ENCODE measurements around the gene FAM162A. TPM values are rescaled to one million over a fixed set of nuclear protein-coding genes. Genes with fewer than 3 reads are reported as not detected.

The FAM162A gene
- polyA plus RNA-seq = 100 to 1,000 TPM in 1 of 4 donors, 10 to 100 TPM in 3; 63.5 to 105 (median 83.9) TPM
- long read RNA-seq, donor 1 = 0 reads
- long read RNA-seq, donor 2, transcript FAM162A-203 (5 exons, 3,052 nt) = major isoform, 31 of 32 reads
- long read RNA-seq, donor 2, partial matches to known transcripts = 0 of 32 reads
- long read RNA-seq, donor 2, other reads (novel, unspliced or antisense) = 0 of 32 reads
- long read RNA-seq, donor 3, transcript FAM162A-203 (5 exons, 3,052 nt) = major isoform, 40 of 49 reads
- long read RNA-seq, donor 3, partial matches to known transcripts = 7 of 49 reads
- long read RNA-seq, donor 3, other reads (novel, unspliced or antisense) = 0 of 49 reads
- long read RNA-seq, donor 4, partial matches to known transcripts = 0 of 2 reads
- long read RNA-seq, donor 4, other reads (novel, unspliced or antisense) = 0 of 2 reads
- long read RNA-seq, donor 5, transcript FAM162A-203 (5 exons, 3,052 nt) = major isoform, 16 of 22 reads
- long read RNA-seq, donor 5, partial matches to known transcripts = 5 of 22 reads
- long read RNA-seq, donor 5, other reads (novel, unspliced or antisense) = 0 of 22 reads
- long read RNA-seq, donor 6, transcript FAM162A-203 (5 exons, 3,052 nt) = major isoform, 50 of 51 reads
- long read RNA-seq, donor 6, partial matches to known transcripts = 0 of 51 reads
- long read RNA-seq, donor 6, other reads (novel, unspliced or antisense) = 0 of 51 reads
- long read RNA-seq, donor 7 = 0 reads
- long read RNA-seq, donor 8, transcript FAM162A-203 (5 exons, 3,052 nt) = major isoform, 6 of 6 reads
- long read RNA-seq, donor 8, partial matches to known transcripts = 0 of 6 reads
- long read RNA-seq, donor 8, other reads (novel, unspliced or antisense) = 0 of 6 reads
- long read RNA-seq, donor 9, transcript FAM162A-203 (5 exons, 3,052 nt) = major isoform, 10 of 10 reads
- long read RNA-seq, donor 9, partial matches to known transcripts = 0 of 10 reads
- long read RNA-seq, donor 9, other reads (novel, unspliced or antisense) = 0 of 10 reads
- long read RNA-seq, donor 10, transcript FAM162A-203 (5 exons, 3,052 nt) = major isoform, 61 of 69 reads
- long read RNA-seq, donor 10, partial matches to known transcripts = 5 of 69 reads
- long read RNA-seq, donor 10, other reads (novel, unspliced or antisense) = 0 of 69 reads

- H3K4me3 ChIP-seq (ENCODE audit: low read depth in 1 of 3, low read length in 3 of 3) = peak within 1 kb of the TSS; percentile 72 to 83 (median 81)
- peaks cover 0 to 2% (median 0%) of the 10 kb centered on the region in 3 donors for H3K4me1 ChIP-seq (ENCODE audit: control insufficient read depth in 3 of 3, insufficient read depth in 2 of 3, low read depth in 1 of 3, low read length in 2 of 3)
- H3K27me3 ChIP-seq (ENCODE audit: control insufficient read depth in 3 of 3, insufficient read depth in 3 of 3, low read length in 3 of 3) = no peaks in the 10 kb centered on the region
- FAIRE-seq = no peak
- H3K27ac ChIP-seq (ENCODE audit: low read depth in 1 of 3, low read length in 2 of 3) = peak within 1 kb of the TSS; percentile 85 to 95 (median 94)
- WGBS, 3 donors = 0 to 1% (median 0%) methylated on average over 33 to 52 of the region's 52 CpGs
- peak; percentile 94 to 99 for DNase-seq
- peaks cover 0 to 4% (median 0%) of the 10 kb centered on the region in 3 donors for H3K36me3 ChIP-seq (ENCODE audit: control insufficient read depth in 3 of 3, insufficient read depth in 2 of 3, low read depth in 1 of 3, low read length in 3 of 3)
- no peaks in the 10 kb centered on the region for H3K9me3 ChIP-seq (ENCODE audit: control insufficient read depth in 2 of 2, insufficient read depth in 1 of 2, low read depth in 1 of 2, low read length in 1 of 2)
These were observed at the start of gene FAM162A for GRCh38 chr3:122383771-122384697. FAM162A (plus strand) TSS chr3:122384182; CDS start chr3:122384266, 84 bp downstream.

GRCh38 chr3:122342803-122343202, 41.2 kb upstream of the FAM162A start:
- Histone ChIP-seq H3K4me1 (ENCODE audit: control insufficient read depth in 3 of 3, insufficient read depth in 2 of 3, low read depth in 1 of 3, low read length in 2 of 3) (no peaks in the 10 kb centered on the region), H3K36me3 (ENCODE audit: control insufficient read depth in 3 of 3, insufficient read depth in 2 of 3, low read depth in 1 of 3, low read length in 3 of 3) (no peaks in the 10 kb centered on the region), H3K27me3 (ENCODE audit: control insufficient read depth in 3 of 3, insufficient read depth in 3 of 3, low read length in 3 of 3) (peaks cover 0 to 2% (median 0%) of the 10 kb centered on the region in 3 donors), H3K27ac (ENCODE audit: low read depth in 1 of 3, low read length in 2 of 3) (no peak overlapping the region), H3K4me3 (ENCODE audit: low read depth in 1 of 3, low read length in 3 of 3) (no peak overlapping the region), H3K9me3 (ENCODE audit: control insufficient read depth in 2 of 2, insufficient read depth in 1 of 2, low read depth in 1 of 2, low read length in 1 of 2) (peaks cover 0 to 1% of the 10 kb centered on the region in 2 donors)
- 78 to 84% (median 79%) methylated on average over 1 of the region's 1 CpG for whole genome bisulfite sequencing, 3 donors
- FAIRE-seq (no peak), DNase-seq (no peak)

GRCh38 chr3:122343654-122344053, 40.3 kb upstream of the FAM162A start:
- H3K27ac ChIP-seq (ENCODE audit: low read depth in 1 of 3, low read length in 2 of 3) = no peak overlapping the region
- FAIRE-seq = no peak
- H3K36me3 ChIP-seq (ENCODE audit: control insufficient read depth in 3 of 3, insufficient read depth in 2 of 3, low read depth in 1 of 3, low read length in 3 of 3) = no peaks in the 10 kb centered on the region
- peaks cover 0 to 4% of the 10 kb centered on the region in 2 donors for H3K9me3 ChIP-seq (ENCODE audit: control insufficient read depth in 2 of 2, insufficient read depth in 1 of 2, low read depth in 1 of 2, low read length in 1 of 2)
- no peak for DNase-seq
- no peak overlapping the region for H3K4me3 ChIP-seq (ENCODE audit: low read depth in 1 of 3, low read length in 3 of 3)
- H3K4me1 ChIP-seq (ENCODE audit: control insufficient read depth in 3 of 3, insufficient read depth in 2 of 3, low read depth in 1 of 3, low read length in 2 of 3) = no peaks in the 10 kb centered on the region
- 77 to 82% (median 80%) methylated on average over 2 of the region's 2 CpGs for WGBS, 3 donors
- peaks cover 0 to 2% (median 0%) of the 10 kb centered on the region in 3 donors for H3K27me3 ChIP-seq (ENCODE audit: control insufficient read depth in 3 of 3, insufficient read depth in 3 of 3, low read length in 3 of 3)

DNA sequence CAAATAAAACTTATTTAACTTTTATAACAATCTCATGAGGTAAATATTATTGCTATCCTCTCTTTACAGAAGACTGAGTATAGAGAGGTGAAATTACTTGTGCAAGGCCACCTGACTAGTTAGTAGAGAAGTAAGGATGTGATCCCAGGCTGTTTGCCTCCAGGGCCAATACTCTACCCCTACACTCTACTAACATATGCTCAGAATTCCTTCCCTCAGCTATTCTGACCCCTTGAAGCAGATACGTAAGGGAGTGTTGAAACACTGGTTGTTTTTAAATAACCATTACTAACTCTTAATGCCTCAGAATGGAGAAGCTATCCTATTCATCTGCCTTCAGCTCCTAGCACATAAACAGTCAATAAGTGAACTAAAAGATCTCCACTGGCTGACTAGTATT, 34.8 kb upstream of the FAM162A start:
- 85 to 97% (median 96%) methylated on average over 1 of the region's 1 CpG for WGBS, 3 donors
- FAIRE-seq = no peak
- H3K4me1 ChIP-seq (ENCODE audit: control insufficient read depth in 3 of 3, insufficient read depth in 2 of 3, low read depth in 1 of 3, low read length in 2 of 3) = no peaks in the 10 kb centered on the region

DNA sequence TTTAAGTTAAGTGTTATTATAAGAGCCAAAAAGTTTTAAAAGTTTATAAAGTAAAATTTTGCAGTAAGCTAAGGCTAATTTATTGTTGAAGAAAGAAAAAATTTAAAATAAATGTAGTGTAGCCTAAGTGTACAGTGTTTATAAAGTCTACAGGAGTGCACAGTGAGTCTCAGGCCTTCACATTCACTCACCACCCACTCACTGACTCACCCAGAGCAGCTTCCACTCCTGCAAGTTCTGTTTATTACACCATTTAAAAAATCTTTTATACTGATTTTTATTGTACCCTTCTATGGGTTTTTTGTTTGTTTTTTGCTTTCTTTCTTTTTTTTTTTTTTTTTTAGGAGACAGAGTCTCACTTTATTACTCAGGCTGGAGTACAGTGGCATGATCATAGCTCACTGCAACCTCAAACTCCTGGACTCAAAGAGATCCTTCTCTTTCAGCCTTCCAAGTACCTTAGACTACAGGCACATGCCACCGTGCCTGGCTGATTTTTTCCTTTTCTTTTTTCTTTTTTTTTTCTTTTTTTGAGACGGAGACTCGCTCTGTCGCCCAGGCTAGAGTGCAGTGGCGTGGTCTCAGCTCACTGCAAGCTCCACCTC, 33.1 kb upstream of the FAM162A start:
- Histone ChIP-seq H3K27me3 (ENCODE audit: control insufficient read depth in 3 of 3, insufficient read depth in 3 of 3, low read length in 3 of 3) (peaks cover 0 to 2% (median 0%) of the 10 kb centered on the region in 3 donors), H3K4me1 (ENCODE audit: control insufficient read depth in 3 of 3, insufficient read depth in 2 of 3, low read depth in 1 of 3, low read length in 2 of 3) (no peaks in the 10 kb centered on the region), H3K36me3 (ENCODE audit: control insufficient read depth in 3 of 3, insufficient read depth in 2 of 3, low read depth in 1 of 3, low read length in 3 of 3) (no peaks in the 10 kb centered on the region), H3K4me3 (ENCODE audit: low read depth in 1 of 3, low read length in 3 of 3) (no peak overlapping the region), H3K27ac (ENCODE audit: low read depth in 1 of 3, low read length in 2 of 3) (no peak overlapping the region), H3K9me3 (ENCODE audit: control insufficient read depth in 2 of 2, insufficient read depth in 1 of 2, low read depth in 1 of 2, low read length in 1 of 2) (peaks cover 0 to 4% of the 10 kb centered on the region in 2 donors)
- WGBS, 3 donors = 79 to 85% (median 82%) methylated on average over 5 of the region's 5 CpGs
- DNase-seq (no peak), FAIRE-seq (no peak)

More for the DNA sequence above, 34.8 kb upstream of the FAM162A start:
- peaks cover 0 to 4% of the 10 kb centered on the region in 2 donors for H3K9me3 ChIP-seq (ENCODE audit: control insufficient read depth in 2 of 2, insufficient read depth in 1 of 2, low read depth in 1 of 2, low read length in 1 of 2)
- no peaks in the 10 kb centered on the region for H3K36me3 ChIP-seq (ENCODE audit: control insufficient read depth in 3 of 3, insufficient read depth in 2 of 3, low read depth in 1 of 3, low read length in 3 of 3)
- H3K27ac ChIP-seq (ENCODE audit: low read depth in 1 of 3, low read length in 2 of 3) = no peak overlapping the region
- DNase-seq = no peak
- H3K27me3 ChIP-seq (ENCODE audit: control insufficient read depth in 3 of 3, insufficient read depth in 3 of 3, low read length in 3 of 3) = peaks cover 0 to 2% (median 0%) of the 10 kb centered on the region in 3 donors
- no peak overlapping the region for H3K4me3 ChIP-seq (ENCODE audit: low read depth in 1 of 3, low read length in 3 of 3)

DNA sequence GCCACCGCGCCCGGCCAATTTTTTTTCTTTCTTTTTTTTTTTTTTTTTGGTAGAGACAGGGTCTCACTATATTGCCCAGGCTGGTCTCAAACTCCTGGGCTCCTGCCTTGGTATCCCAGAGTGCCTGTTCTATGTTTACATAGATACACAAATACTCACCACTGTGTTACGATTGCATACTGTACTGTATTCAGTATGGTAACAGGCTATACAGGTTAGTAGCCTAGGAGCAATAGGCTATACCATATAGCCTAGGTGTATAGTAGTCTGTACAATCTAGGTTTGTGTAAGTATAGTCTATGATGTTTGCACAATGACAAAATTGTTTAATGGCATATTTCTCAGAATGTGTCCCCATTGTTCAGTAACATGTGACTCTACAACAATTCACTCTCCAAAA, 32.4 kb upstream of the FAM162A start:
- Histone ChIP-seq H3K36me3 (ENCODE audit: control insufficient read depth in 3 of 3, insufficient read depth in 2 of 3, low read depth in 1 of 3, low read length in 3 of 3) (no peaks in the 10 kb centered on the region), H3K27me3 (ENCODE audit: control insufficient read depth in 3 of 3, insufficient read depth in 3 of 3, low read length in 3 of 3) (peaks cover 0 to 2% (median 0%) of the 10 kb centered on the region in 3 donors), H3K4me3 (ENCODE audit: low read depth in 1 of 3, low read length in 3 of 3) (no peak overlapping the region), H3K9me3 (ENCODE audit: control insufficient read depth in 2 of 2, insufficient read depth in 1 of 2, low read depth in 1 of 2, low read length in 1 of 2) (peaks cover 0 to 4% of the 10 kb centered on the region in 2 donors), H3K27ac (ENCODE audit: low read depth in 1 of 3, low read length in 2 of 3) (no peak overlapping the region), H3K4me1 (ENCODE audit: control insufficient read depth in 3 of 3, insufficient read depth in 2 of 3, low read depth in 1 of 3, low read length in 2 of 3) (no peaks in the 10 kb centered on the region)
- 89 to 95% (median 94%) methylated on average over 4 of the region's 4 CpGs for WGBS, 3 donors
- FAIRE-seq = no peak
- DNase-seq = no peak

GRCh38 chr3:122353215-122353614, 30.8 kb upstream of the FAM162A start:
- DNase-seq (no peak), FAIRE-seq (no peak)
- H3K36me3 ChIP-seq (ENCODE audit: control insufficient read depth in 3 of 3, insufficient read depth in 2 of 3, low read depth in 1 of 3, low read length in 3 of 3) = peaks cover 0 to 4% (median 0%) of the 10 kb centered on the region in 3 donors
- H3K4me3 ChIP-seq (ENCODE audit: low read depth in 1 of 3, low read length in 3 of 3) = no peak overlapping the region
- H3K27ac ChIP-seq (ENCODE audit: low read depth in 1 of 3, low read length in 2 of 3) = no peak overlapping the region
- H3K4me1 ChIP-seq (ENCODE audit: control insufficient read depth in 3 of 3, insufficient read depth in 2 of 3, low read depth in 1 of 3, low read length in 2 of 3) = no peaks in the 10 kb centered on the region
- 69 to 76% (median 74%) methylated on average over 2 of the region's 2 CpGs for WGBS, 3 donors
- no peaks in the 10 kb centered on the region for H3K9me3 ChIP-seq (ENCODE audit: control insufficient read depth in 2 of 2, insufficient read depth in 1 of 2, low read depth in 1 of 2, low read length in 1 of 2)
- no peaks in the 10 kb centered on the region for H3K27me3 ChIP-seq (ENCODE audit: control insufficient read depth in 3 of 3, insufficient read depth in 3 of 3, low read length in 3 of 3)

Measured in small intestine (tissue), 16 donors.